Stimulated activated CD4-positive, alpha-beta T cell treated with anti-CD3 and anti-CD28 coated beads, Interleukin-12 subunit alpha, Interleukin-12 subunit beta, amount 100 ng/mL, for 24 hours (primary cell): ENCODE data around the gene MAJIN.
A peak's percentile ranks its signal among the peaks of the same experiment; 100 is the strongest.

Experiments
- DNase-seq, 2 experiments: peaks; one replicate each; pipeline ENCODE4 v3.0.0-alpha.2; 2020; ENCODE audit warnings: low read depth in 2 of 2

Gene MAJIN

DNA sequence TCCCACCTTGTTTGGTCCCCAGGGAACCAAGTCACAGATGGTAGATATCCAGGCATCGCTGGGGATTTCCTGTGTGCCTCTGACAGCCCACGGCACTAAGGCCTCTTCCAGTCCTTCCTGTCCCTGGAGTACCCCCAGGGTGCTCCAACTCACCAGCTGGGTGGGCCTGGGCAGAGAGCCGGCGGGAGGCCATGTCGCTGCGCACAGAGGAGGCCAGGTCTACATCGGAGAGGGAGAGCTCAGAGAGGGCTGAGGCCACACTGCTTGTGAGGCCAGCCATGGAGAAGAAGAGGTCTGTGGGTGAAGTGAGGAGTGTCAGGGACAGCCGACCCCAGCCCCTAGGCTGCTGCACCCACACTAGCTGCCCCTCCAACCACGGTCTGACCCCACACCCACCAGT, 60.2 kb downstream of the MAJIN start:
- no peak for DNase-seq

DNA sequence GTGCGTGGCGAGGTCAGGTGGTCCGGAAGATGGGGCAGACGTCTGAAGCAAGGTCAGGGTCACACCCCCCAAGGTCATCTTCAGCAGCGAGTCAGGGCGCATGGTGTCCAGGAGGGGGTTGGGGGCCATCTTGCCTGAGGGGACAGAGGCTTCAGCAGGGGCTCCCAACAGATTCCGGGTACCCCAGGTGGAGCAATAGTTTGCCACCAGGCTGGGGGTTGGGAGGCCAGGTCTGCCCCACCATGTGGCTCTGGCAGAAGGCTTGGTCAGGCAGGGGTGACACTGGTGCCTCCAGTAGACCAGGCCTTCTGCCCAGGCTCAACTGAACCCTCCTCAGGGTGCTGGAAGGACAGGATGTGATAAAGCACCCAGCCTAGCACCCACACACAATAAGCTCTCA, 60.8 kb downstream of the MAJIN start:
- no peak for DNase-seq

- no peak for DNase-seq
Observed at GRCh38 chr11:64910451-64911093, 61.3 kb downstream of the MAJIN start.

DNA sequence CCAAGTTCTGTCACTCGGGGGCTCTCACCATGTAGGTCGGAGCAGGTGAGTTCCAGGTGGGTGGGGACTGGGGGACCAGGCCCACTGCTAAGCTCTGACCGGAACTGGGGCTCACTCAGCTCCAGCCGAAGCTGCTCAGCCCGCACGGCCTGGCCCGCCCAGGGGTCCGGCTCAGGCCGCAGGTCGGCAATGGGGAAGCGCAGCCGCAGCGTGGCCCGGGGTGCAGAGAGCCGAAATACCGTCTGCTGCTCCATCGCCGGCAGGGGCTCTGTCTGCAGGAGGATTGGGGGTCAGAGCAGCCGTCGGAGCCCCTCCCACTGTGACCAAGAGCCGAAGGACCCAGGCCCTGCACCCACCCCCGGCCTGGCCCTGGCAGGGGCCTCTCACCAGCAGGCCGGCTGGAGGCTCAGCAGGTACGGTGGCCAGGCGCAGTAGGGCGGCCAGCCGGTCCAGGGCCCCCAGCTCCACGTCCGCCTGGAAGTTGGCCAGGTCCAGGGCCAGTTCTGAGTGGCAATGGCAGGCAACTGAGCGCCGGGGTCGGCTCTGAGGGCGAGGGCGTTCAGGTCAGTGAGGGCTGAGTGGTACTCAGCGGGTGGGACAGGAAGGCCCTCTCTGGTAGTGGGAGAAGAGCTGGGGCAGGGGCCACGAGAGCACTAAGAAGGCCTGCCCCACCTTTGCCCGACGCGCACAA, 62.1 kb downstream of the MAJIN start:
- no peak for DNase-seq

DNA sequence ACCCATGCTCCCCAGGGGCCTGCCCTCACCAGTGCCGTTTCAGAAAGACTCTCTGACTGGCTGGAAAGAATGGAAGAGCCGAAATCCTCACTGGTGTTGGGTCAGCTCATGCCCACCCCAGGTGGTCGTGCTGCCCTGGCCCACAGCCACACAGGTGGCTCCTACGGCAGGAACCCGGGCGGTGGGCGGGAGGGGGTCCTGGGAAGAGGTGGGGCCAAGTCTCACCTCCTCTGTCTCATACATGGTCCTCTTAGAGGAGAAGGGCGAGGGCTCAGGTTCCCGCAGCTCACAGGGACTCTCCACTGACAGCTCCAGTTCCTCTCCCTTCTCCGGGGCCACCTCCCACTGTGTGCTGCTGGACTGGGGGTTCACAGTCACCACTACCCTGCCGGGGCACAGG, 63.1 kb downstream of the MAJIN start:
- no peak for DNase-seq

DNA sequence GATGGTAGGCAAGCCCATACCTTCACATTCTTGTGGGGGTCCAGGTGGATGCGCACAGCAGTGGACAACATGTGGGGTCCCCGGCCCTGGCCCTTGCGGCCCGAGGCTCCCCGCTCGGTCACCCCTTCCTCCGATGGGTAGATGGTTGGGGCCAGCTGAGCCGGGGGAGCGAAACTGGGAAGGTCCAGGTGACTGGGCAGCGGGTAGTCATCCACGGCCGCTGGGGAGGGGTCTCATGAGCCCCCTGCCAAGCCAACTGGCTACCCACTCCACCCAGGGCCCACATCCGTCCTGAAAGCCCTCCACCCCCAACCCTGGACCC, 65.6 kb downstream of the MAJIN start:
- DNase-seq, result no peak

GRCh38 chr11:64905516-64906313, 66.2 kb downstream of the MAJIN start:
- no peak for DNase-seq

DNA sequence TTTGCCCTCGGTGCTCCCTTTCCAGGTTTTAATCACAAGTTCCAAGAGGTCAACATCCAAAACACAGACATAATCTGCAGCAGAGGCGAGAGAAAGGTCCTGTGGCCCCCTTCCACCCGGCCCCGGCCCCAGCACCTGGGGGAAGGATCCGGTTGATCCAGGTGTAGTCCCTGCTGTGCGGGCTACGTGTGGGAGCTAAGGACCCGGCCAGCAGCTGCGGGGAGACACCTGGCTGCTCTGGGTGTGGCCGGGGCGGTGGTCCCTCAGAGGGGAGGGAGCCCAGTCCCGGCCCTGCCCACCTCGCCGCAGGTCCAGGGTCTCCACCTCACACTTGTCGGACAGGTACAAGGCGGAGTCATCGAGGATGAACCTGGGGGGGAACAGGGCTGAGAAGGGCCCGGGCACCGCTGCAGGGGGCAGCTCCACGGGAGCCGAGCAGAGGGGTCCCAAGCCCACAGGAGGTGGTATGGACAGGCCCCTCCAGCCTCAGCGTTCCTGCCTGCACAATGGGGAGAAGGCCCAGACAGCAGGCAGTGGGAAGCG, 68.5 kb downstream of the MAJIN start:
- no peak for DNase-seq

GRCh38 chr11:64902102-64902900, 69.6 kb downstream of the MAJIN start:
- no peak for DNase-seq

GRCh38 chr11:64900774-64901173, 71.1 kb downstream of the MAJIN start:
- DNase-seq, result no peak

DNA sequence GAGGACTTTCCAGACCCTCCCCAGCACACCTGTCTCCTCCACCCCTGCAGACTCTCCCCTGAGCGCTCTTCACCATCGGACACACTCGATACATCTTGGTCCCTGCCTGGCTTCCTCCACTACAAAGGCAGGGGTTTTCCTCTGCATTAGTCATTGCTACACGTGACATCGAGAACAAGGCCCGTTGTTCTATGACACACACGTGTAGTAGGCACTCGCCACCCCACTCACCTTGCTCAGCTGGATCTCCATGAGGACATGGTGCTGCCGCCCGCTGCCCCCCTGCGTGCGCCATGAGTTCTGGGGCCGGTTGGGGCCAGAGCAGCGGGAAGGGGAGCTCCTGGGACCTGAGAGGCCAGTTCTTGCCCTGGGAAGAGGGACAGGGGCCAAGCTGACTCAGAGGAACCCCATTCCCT, 71.6 kb downstream of the MAJIN start:
- peak; percentile 45 to 54 for DNase-seq

DNA sequence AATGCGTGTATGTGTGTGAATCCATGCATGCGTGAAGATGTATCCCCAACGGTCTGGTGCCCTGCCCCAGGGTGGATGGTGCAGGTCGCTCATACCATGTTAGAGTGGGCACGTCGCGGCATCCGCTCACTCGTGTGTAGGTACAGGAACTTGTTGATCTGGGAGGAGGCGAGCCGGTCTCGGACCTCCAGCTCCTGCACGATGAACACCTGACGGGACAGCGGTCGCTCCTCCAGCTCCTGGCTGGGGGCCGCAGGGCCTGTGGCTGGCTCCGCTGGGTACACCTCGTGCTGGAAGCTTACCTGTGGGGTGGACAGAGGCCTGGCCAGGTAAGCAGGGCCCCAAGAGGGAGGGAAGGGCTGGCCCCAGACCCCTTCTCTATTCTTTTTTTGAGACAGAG, 73.4 kb downstream of the MAJIN start:
- DNase-seq, result no peak

GRCh38 chr11:64898076-64898445, 73.8 kb downstream of the MAJIN start:
- no peak for DNase-seq

- no peak for DNase-seq
Observed at GRCh38 chr11:64897381-64898075, 74.4 kb downstream of the MAJIN start.

- no peak for DNase-seq
Observed at GRCh38 chr11:64896448-64897022, 75.4 kb downstream of the MAJIN start.

DNA sequence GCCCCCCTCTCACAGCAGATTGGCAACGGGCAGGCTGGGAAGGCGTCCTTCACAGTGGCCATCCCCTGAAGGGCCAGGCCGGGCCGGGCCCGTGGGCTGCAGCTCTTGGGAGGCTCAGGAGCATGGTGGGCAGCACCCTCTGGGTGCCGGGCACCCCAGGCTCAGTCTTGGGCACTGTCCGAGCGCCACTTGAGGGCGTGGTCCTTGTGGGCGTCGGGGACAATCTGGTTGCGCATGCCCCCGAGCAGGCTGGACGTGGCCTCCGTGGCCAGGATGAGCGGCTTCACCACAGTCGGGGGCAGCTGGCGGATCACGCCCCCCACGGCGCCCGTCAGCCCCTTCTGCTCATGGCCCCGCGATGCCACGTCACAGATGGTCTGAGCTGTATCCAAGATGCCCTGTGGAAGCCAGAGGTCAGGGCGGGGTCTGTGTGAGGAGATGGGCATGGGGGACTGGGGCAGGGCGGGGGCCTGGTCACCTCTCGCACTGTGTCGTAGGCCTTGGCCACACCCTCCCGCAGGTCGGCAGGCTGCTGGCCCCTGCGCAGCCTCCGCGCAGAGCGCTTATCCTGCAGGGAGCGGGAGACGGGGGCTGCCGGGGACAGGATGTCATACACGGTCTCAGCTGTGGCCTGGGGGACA, 77.0 kb downstream of the MAJIN start:
- DNase-seq, result no peak

DNA sequence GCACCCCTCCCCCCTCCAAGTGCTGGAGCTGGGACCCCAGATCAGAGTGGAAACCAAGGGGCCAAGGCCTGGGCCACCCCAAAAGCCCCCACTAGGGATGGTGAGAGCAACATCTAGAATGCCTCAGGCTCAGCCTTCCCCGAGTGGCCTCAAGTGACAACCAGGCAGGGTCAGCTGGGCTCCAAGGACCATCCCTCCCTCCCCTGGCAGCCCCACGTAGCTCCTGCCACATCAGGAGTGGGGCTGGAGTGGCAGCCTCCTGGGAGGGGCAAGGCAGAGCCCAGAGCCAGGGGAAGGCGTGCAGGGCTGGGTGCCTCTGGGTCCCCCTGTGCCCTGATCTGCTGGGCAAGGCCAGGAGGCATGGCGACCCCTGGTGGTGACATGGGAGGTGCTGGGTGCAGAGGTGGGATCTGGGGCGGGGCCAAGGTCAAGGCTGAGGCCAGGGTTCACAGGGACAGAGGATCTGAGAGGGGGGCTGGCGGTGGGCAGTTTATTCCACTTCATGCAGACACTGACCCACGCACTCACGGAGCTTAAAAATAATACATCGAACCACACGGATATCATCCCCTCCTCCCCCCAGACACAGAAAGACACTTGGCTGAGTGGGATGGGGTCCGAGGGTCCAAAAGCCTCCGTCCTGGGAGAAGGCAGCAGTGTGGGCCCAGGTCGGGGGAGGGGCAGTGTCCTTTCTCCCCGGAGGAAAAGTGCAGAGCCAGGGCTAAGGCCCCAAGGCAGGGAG, 77.7 kb downstream of the MAJIN start:
- peak; percentile 79 to 96 for DNase-seq

GRCh38 chr11:64893194-64894069, 78.5 kb downstream of the MAJIN start:
- DNase-seq, result no peak

DNA sequence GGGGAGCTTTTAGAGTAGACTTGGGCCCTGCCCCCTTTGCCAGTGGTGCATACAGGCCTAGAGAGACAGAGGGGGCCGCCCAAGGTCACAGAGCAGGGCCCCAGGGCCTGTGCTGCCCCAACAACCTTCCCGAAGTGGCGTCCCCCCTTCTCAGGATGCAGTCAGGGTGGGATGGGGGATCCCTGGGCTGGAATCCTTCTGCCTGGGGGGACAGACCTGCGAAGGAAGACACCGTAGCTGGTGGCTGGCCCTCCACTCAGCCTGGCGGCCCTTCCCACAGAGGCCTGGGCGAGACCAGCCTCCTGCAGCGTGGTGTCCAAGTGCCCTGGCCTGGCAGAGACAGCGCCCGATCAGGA, 79.1 kb downstream of the MAJIN start:
- DNase-seq, result no peak
